HG02973 (cell line): ENCODE data around the gene LILRB4.
"Not testable (repeated sequence)": the region's sequence is repeated elsewhere in the genome, so short reads cannot be mapped to it uniquely, and the experiment has no call there.

ENCODE experiments used
- ATAC-seq: cut with Tn5 transposase; IDR thresholded peaks from one replicate; pipeline ENCODE4 v1.9.1; 2021; ENCODE audit warnings: moderate library complexity; ENCODE audit not compliant: unreplicated experiment

Gene LILRB4

GRCh38 chr19:54662730-54663129 lies at the start of gene LILRB4:
Gene LILRB4 (plus strand): TSS chr19:54662985. CDS start chr19:54663034, 49 bp downstream.
- ATAC-seq = peak; percentile 35

GRCh38 chr19:54614726-54615125 lies 48.1 kb upstream of the LILRB4 start:
- ATAC-seq = no peak

- ATAC-seq = no peak
These were observed 46.7 kb upstream of the LILRB4 start for GRCh38 chr19:54616057-54616456.

GRCh38 chr19:54616821-54617560 lies 45.8 kb upstream of the LILRB4 start:
- ATAC-seq = peak; percentile 77

GRCh38 chr19:54620464-54620863 lies 42.3 kb upstream of the LILRB4 start:
- no peak for ATAC-seq

- ATAC-seq = no peak
These were observed 40.4 kb upstream of the LILRB4 start for GRCh38 chr19:54622431-54622830.

- not testable (repeated sequence) for ATAC-seq
These were observed 38.6 kb upstream of the LILRB4 start for GRCh38 chr19:54624234-54624633.

- ATAC-seq = not testable (repeated sequence)
These were observed 37.7 kb upstream of the LILRB4 start for GRCh38 chr19:54624934-54625730.

GRCh38 chr19:54626757-54627156 lies 36.0 kb upstream of the LILRB4 start:
- ATAC-seq = no peak

GRCh38 chr19:54627912-54628311 lies 34.9 kb upstream of the LILRB4 start:
- ATAC-seq = not testable (repeated sequence)

GRCh38 chr19:54630262-54630661 lies 32.5 kb upstream of the LILRB4 start, which contains the start of gene LILRB1:
Gene LILRB1 (plus strand): TSS chr19:54630484. CDS start chr19:54631074, 590 bp downstream.
- ATAC-seq = not testable (repeated sequence)

- ATAC-seq = no peak
These were observed 32.0 kb upstream of the LILRB4 start for GRCh38 chr19:54630782-54631181.

GRCh38 chr19:54631489-54632337 lies 31.1 kb upstream of the LILRB4 start:
- ATAC-seq = not testable (repeated sequence)

- not testable (repeated sequence) for ATAC-seq
These were observed 30.3 kb upstream of the LILRB4 start for GRCh38 chr19:54632517-54632916.

- no peak for ATAC-seq
These were observed 29.4 kb upstream of the LILRB4 start for GRCh38 chr19:54633401-54633800.

GRCh38 chr19:54636081-54636480 lies 26.7 kb upstream of the LILRB4 start:
- not testable (repeated sequence) for ATAC-seq

- ATAC-seq = no peak
These were observed 24.1 kb upstream of the LILRB4 start for GRCh38 chr19:54638683-54639082.

- ATAC-seq = not testable (repeated sequence)
These were observed 19.8 kb upstream of the LILRB4 start for GRCh38 chr19:54642953-54643352.

- not testable (repeated sequence) for ATAC-seq
These were observed 19.2 kb upstream of the LILRB4 start for GRCh38 chr19:54643583-54643982.

- ATAC-seq = no peak
These were observed 18.7 kb upstream of the LILRB4 start for GRCh38 chr19:54644056-54644455.

- no peak for ATAC-seq
These were observed 16.4 kb upstream of the LILRB4 start for GRCh38 chr19:54646331-54646841.
